ENCODE results near the gene SULT6B1.

DNA sequence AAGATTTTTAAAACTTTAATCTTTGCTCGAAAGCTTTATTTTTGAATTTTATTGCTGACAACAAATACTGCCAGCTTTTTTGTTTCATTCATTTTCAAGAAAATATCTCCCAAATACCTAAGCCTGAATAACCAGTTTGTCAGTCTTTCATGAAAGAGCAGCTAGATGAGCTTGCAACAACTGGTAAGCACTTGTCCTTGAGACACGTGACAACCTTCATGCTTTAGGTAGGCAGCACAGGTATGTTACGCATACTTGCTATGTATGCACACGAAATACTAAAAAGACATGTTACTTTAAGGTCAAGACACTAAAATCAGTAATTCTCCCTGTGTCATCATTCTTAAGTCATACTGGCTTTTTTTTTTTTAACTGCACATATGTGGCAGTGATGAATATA, 30.6 kb upstream of the SULT6B1 start:
- TF ChIP-seq, protein P1, sequence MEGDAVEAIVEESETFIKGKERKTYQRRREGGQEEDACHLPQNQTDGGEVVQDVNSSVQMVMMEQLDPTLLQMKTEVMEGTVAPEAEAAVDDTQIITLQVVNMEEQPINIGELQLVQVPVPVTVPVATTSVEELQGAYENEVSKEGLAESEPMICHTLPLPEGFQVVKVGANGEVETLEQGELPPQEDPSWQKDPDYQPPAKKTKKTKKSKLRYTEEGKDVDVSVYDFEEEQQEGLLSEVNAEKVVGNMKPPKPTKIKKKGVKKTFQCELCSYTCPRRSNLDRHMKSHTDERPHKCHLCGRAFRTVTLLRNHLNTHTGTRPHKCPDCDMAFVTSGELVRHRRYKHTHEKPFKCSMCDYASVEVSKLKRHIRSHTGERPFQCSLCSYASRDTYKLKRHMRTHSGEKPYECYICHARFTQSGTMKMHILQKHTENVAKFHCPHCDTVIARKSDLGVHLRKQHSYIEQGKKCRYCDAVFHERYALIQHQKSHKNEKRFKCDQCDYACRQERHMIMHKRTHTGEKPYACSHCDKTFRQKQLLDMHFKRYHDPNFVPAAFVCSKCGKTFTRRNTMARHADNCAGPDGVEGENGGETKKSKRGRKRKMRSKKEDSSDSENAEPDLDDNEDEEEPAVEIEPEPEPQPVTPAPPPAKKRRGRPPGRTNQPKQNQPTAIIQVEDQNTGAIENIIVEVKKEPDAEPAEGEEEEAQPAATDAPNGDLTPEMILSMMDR (optimal IDR thresholded peaks at IDR 0.05 in 1 of 3, IDR thresholded peaks at IDR 0.05 in 1 of 3, conservative IDR thresholded peaks at IDR 0.05 in 1 of 3; ENCODE audit: extremely low read depth in 1 of 3, insufficient read depth in 2 of 3, low read length in 3 of 3), result no peak
- TF ChIP-seq EZH2 (IDR thresholded peaks at IDR 0.05; ENCODE audit: low read length), result no peak

All from keratinocyte (primary cell).